Measurements from ENCODE around the gene SLC12A7.

DNA sequence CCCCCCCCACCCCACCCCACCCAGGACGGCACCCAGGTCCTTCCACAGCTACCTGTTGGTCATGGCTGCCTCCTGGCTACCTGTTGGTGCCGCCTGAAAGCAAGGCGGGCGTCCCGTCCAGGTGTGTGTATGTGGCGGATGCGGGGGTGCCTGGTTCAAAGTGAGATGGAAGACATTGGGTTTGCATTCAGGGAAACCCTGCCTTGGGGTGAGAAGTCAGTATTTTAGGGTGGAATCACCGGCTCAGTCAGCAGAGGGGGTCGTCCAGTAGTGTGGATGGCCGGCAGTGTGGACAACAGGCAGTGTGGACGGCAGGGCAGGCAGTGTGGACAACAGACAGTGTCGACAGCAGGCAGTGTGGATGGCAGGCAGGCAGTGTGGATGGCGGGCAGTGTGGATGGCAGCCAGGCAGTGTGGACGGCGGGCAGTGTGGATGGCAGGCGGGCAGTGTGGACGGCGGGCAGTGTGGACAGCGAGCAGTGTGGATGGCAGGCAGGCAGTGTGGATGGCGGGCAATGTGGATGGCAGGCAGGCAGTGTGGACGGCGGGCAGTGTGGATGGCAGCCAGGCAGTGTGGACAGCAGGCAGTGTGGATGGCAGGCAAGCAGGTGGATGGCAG is 75.2 kb downstream of the SLC12A7 start:
- TF ChIP-seq POLR2A (IDR thresholded peaks at IDR 0.05; ENCODE audit: low read depth, low read length) (no peak), TAF1 (IDR thresholded peaks at IDR 0.05; ENCODE audit: borderline replicate concordance, low read depth, low read length) (no peak), POLR2AphosphoS5 (IDR thresholded peaks at IDR 0.05; ENCODE audit: low read depth, low read length) (no peak)
